ENCODE measurements around the gene ATP5MG. TPM values are rescaled to one million over a fixed set of nuclear protein-coding genes. Genes with fewer than 3 reads are reported as not detected.

ATP5MG gene
- total RNA-seq, 4 donors from 2014 or later: 36.1 to 84.5 (median 42.8) TPM

DNA sequence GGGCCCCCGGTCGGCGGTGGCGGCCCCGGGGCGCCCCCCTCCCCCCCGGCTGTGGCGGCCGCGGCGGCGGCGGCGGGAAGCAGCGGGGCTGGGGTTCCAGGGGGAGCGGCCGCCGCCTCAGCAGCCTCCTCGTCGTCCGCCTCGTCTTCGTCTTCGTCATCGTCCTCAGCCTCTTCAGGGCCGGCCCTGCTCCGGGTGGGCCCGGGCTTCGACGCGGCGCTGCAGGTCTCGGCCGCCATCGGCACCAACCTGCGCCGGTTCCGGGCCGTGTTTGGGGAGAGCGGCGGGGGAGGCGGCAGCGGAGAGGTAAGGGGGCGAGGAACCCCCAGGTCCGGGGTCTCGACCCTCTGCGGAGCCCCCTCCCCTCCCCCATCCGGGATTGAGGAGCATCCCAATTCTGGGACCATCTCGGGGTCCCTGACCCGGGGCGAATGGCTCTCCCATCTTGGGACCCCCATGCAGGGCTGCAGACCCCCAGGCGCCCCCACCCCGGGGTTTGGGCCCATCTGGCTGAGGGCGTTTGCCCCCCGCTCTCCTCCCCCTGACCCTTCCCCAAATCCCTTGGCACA is 35.3 kb downstream of the ATP5MG start:
- TF ChIP-seq, protein P1, sequence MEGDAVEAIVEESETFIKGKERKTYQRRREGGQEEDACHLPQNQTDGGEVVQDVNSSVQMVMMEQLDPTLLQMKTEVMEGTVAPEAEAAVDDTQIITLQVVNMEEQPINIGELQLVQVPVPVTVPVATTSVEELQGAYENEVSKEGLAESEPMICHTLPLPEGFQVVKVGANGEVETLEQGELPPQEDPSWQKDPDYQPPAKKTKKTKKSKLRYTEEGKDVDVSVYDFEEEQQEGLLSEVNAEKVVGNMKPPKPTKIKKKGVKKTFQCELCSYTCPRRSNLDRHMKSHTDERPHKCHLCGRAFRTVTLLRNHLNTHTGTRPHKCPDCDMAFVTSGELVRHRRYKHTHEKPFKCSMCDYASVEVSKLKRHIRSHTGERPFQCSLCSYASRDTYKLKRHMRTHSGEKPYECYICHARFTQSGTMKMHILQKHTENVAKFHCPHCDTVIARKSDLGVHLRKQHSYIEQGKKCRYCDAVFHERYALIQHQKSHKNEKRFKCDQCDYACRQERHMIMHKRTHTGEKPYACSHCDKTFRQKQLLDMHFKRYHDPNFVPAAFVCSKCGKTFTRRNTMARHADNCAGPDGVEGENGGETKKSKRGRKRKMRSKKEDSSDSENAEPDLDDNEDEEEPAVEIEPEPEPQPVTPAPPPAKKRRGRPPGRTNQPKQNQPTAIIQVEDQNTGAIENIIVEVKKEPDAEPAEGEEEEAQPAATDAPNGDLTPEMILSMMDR (IDR thresholded peaks at IDR 0.05; ENCODE audit: low read depth): no peak

DNA sequence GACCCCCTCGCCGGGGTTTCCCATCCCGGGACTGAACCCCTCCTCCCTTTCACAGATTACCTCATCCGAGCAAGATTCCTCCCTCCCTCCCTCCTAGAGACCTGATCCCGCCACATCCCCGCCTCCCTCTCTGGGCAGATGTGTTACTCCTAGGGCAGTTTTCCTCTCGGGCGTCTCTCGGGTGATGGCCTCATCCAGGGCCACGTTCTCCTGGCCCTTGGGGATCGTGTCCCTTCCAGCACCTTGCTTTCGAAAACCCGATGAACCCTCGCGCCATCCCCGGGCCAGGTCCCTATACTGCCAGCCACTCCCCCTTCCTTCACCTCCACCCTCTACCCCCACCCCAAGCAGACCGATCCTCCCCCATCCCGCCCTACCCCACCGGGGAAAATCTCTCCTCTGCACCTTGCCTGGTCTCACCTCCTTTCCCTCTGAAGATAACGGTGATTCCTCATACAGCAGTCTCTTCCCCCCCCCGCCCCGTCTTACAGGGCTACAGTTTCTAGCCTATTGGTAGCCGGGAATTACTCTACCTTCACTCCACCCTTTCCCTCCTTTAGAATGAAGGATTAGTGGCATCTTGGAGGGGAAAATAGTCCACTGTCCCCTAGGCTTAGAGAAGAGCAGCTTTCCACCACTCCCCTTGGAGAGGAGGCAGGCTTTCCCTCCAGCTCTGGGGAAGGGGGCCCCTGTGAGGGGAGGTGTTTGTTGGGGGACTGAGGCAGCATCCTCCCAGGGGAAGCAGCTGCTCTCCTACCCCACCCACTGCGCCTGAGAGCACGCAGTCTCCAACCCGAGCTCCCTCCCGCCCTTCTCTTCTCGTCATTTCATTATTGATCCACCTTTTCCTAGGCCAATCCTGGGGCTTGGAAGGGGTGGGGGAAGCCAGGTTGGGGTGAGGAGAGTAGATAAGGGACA is 36.1 kb downstream of the ATP5MG start:
- TF ChIP-seq, protein P1 (IDR thresholded peaks at IDR 0.05; ENCODE audit: low read depth): no peak

DNA sequence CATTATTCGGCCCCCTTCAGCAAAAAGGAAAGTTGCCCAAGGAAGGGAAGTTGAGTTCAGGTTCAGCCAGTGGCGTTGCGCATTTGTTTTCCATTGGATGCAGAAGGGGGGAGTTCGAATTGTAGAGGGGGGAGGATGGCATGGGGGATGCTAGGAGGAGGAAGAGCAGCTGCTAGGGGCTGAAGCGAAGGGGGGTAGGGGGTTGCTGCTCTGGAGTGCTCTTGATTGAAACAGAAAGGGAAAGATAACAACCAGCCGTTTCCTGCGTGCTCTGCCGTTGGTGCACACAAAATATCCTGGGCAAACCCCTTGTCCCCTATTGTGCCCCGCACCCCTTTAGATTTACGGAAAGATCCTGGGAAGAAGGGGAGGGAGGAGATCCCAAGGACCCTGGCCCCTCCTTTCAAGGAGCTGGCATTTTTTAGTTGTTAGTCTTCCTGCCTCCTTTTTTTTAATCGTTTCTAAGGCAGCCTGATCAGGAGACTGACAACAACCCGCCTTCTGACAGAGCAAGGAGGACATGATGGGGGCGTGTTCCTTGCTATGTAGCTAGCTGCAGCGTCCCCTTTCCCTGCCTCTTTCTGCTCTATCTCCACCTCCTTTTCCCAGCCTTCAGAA is 37.0 kb downstream of the ATP5MG start:
- TF ChIP-seq, protein P1 (IDR thresholded peaks at IDR 0.05; ENCODE audit: low read depth): no peak

DNA sequence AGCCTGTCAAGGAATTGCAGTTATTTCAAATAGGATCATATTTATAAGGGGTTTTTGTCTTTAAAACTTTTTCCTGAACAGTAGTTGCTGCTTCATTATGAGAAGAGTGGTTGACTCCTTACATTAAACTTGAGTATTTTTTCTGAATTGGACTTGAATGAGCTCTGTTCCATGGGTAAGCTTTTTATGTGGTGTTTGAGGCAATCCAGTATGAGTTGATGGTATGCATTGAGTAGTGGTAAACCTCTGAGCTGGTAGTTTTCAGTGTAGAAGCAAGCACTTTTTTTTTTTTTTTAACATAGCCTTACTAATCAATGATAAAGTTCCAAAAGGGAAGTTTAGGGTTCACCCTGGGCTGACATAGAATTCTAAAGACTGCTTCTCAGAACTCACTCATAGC is 38.2 kb downstream of the ATP5MG start:
- TF ChIP-seq, protein P1 (IDR thresholded peaks at IDR 0.05; ENCODE audit: low read depth): no peak

DNA sequence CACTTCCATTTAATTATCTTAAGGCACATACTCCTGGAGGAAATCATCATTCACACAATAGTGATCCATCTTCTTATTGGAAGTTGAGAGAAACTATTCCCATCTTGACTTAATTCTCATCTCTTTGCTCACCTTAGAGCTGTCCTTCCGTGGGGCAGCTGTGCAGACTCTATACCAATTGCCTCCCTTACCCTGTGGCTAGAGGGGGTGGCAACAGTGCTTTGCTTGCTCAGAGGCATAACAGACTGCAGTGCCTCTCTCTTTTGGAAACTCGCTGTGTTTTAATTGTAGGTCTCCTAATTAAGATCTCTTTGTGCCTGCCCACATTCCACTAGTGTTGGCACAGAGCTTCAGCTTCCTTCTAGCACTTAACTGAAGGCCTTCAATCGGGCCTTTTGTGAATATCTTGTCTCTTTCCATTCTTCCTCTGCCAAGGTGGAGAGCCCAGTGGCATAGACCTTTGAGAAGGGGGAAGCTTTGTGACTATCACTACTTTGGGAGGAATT is 40.4 kb downstream of the ATP5MG start:
- TF ChIP-seq, protein P1 (IDR thresholded peaks at IDR 0.05; ENCODE audit: low read depth): no peak

DNA sequence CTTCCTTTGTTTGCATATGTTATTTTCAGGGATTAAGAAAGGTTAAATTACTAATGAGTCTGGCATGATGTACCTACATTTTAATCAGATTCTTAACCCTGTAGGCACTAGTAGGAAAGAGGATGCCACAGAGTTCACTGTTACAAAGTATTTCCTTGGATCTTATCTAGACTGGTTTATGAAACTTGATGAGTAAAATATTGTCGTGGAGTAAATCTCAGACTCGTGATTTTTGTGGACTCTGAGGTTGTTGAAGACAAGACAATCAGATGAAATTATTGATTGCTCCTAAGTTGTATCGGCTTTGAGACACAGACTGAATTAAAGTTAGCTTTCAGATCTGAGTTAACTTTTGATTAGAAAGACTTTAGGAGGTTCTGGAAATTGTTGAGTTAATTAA is 40.9 kb downstream of the ATP5MG start:
- TF ChIP-seq, protein P1 (IDR thresholded peaks at IDR 0.05; ENCODE audit: low read depth): no peak

Measured in subcutaneous adipose tissue (tissue), 4 donors.